Measurements from ENCODE around the gene FAM53A.

- TF ChIP-seq, protein P1, sequence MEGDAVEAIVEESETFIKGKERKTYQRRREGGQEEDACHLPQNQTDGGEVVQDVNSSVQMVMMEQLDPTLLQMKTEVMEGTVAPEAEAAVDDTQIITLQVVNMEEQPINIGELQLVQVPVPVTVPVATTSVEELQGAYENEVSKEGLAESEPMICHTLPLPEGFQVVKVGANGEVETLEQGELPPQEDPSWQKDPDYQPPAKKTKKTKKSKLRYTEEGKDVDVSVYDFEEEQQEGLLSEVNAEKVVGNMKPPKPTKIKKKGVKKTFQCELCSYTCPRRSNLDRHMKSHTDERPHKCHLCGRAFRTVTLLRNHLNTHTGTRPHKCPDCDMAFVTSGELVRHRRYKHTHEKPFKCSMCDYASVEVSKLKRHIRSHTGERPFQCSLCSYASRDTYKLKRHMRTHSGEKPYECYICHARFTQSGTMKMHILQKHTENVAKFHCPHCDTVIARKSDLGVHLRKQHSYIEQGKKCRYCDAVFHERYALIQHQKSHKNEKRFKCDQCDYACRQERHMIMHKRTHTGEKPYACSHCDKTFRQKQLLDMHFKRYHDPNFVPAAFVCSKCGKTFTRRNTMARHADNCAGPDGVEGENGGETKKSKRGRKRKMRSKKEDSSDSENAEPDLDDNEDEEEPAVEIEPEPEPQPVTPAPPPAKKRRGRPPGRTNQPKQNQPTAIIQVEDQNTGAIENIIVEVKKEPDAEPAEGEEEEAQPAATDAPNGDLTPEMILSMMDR (conservative IDR thresholded peaks at IDR 0.05; ENCODE audit: low read depth, low read length): no peak
- TF ChIP-seq EZH2 (IDR thresholded peaks at IDR 0.05; ENCODE audit: low read length, unreplicated experiment): no peak
Observed at GRCh38 chr4:1708581-1708980, 24.5 kb upstream of the FAM53A start.

Measured in PC-3 (cell line).